Ascending aorta (tissue), 2 donors: ENCODE results near the gene SPON2. TPM values are rescaled to one million over a fixed set of nuclear protein-coding genes. Genes with fewer than 3 reads are reported as not detected.
A peak's percentile ranks its signal among the peaks of the same experiment; 100 is the strongest.

Experiments
- DNase-seq, 2 donors: peaks; one replicate each; pipeline ENCODE4 v3.0.0-alpha.2; 2019; ENCODE audit warnings: low spot score in 2 of 2
- H3K27ac ChIP-seq, 2 donors: fragments of 200-600 bp; sonication (generic); one replicate each; pipeline ENCODE4 v1.5.1; 2016 to 2017; ENCODE audit warnings: mild to moderate bottlenecking in 1 of 2
- H3K27me3 ChIP-seq: fragments of 200-600 bp; sonication (generic); one replicate; pipeline ENCODE4 v1.5.1; 2017
- H3K36me3 ChIP-seq, 2 donors: fragments of 200-600 bp; sonication (generic); one replicate each; pipeline ENCODE4 v1.5.1; 2016
- H3K4me1 ChIP-seq, 2 donors: fragments of 200-600 bp; sonication (generic); one replicate each; pipeline ENCODE4 v1.5.1; 2016 to 2017; ENCODE audit warnings: mild to moderate bottlenecking in 1 of 2
- H3K4me3 ChIP-seq, 2 donors: fragments of 200-600 bp; sonication (generic); one replicate each; pipeline ENCODE4 v1.5.1; 2016 to 2017; ENCODE audit warnings: mild to moderate bottlenecking in 1 of 2
- H3K9me3 ChIP-seq, 2 donors: fragments of 200-600 bp; sonication (generic); one replicate each; pipeline ENCODE4 v1.5.1; 2016
- CTCF ChIP-seq, 3 experiments: fragments of 200-600 bp in 2 of 3; fragments of 450-650 bp in 1 of 3; sonication (generic) in 2 of 3; IDR thresholded peaks; one replicate each; pipeline ENCODE4 v1.5.1; 2016 to 2019; ENCODE audit warnings: antibody characterized with exemption in 3 of 3, mild to moderate bottlenecking in 1 of 3, moderate library complexity in 1 of 3
- intact Hi-C: fragments of 100-400 bp; cut with DNase I; formaldehyde crosslinking; loops from one replicate; pipeline ENCODE4 v1.15.1; 2023
- total RNA-seq: library from RNA; depleted of rRNA; stranded (reverse); fragments of >200 nt; gene quantifications from one replicate; pipeline ENCODE4 v1.1.0, GENCODE V29; 2016

SPON2 gene
- 14.0 TPM for total RNA-seq

DNA sequence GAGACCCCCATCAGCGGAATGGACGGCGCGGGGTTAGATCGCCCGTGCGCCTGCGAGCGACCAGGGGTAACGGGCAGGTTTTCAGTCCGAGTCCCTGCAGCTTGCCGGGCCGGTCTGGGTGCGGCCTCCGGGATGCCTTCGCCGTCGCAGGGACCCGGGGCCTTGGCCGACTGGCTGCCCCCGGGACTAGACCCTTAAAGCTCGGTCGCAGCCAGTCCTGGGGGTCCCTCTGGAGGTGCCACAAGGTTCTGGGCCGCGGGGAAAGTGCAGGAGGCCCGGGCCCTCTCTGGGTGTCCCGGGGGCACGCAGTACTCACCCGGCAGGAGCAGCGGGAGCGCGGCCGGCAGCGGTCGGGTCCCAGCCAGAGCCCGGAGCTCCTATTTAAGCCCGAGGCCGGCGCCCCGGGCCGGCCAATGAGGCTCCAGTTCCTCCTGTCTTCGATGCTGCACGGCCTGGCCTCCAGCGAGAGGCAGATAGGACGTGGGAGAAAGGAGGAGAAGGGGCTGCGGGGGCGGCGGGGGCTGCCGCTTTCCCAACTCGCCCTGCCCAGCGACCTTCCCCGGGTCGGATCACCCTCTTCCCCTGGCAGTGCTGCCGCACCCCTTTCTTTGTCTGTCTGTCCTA, at the start of gene SPON2:
Gene SPON2 (minus strand): TSS at position 356 of the 624 bp plus-strand sequence.
- TF ChIP-seq CTCF (IDR thresholded peaks at IDR 0.05): no peak
- DNase-seq: no peak
- peaks cover 22% of the 10 kb centered on the region for H3K27me3 ChIP-seq
- H3K36me3 ChIP-seq: no peaks in the 10 kb centered on the region
- no peak within 1 kb of the TSS for H3K27ac ChIP-seq
- no peaks in the 10 kb centered on the region for H3K9me3 ChIP-seq
- intact Hi-C loops: no loop called here
- peak within 1 kb of the TSS; percentile 55 to 56 for H3K4me3 ChIP-seq
- H3K4me1 ChIP-seq: peaks cover 8 to 15% of the 10 kb centered on the region in 2 donors

DNA sequence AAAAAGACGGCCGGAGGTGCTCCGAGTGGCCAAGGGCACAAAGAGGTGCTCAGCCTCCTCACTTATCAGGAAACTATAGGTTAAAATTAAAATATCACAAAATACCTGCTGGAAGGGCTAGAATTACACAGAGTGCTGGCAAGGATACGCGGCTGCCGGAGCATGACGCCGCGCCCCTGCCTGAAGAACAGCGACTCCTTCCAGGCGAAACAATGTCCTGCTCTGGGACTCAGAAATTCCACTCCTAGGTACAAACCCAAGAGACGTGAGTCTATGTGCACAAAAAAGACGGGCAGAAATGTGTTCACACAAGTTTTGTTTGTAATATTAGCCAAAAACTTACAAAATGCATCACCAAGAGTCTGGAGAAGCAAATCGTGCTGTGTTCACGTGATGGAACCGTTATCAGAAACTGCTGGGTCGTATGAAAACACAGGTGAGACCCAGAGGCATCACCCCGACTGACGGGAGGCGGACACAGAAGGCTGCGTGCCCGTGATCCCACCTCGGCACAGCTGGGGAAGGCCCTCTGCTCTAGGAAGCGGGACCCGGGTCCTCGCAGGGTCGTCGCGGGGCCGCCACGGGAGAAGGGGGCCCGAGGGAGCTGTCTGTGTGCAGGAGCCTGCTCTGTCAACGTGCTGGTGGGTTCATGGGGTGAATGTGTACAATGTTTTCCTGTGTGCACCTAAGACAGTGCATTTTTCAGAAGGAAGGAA, 48.9 kb upstream of the SPON2 start:
- intact Hi-C loops: no loop called here
- H3K36me3 ChIP-seq: peaks cover 55 to 74% of the 10 kb centered on the region in 2 donors

GRCh38 chr4:1220566-1220965, 48.2 kb upstream of the SPON2 start:
- H3K36me3 ChIP-seq: peaks cover 55 to 74% of the 10 kb centered on the region in 2 donors

More for the DNA sequence above, 48.9 kb upstream of the SPON2 start:
- Histone ChIP-seq H3K27me3 (no peaks in the 10 kb centered on the region), H3K27ac (no peak overlapping the region), H3K4me3 (no peak overlapping the region), H3K9me3 (no peaks in the 10 kb centered on the region), H3K4me1 (no peaks in the 10 kb centered on the region)
- no peak for DNase-seq
- TF ChIP-seq CTCF (IDR thresholded peaks at IDR 0.05): no peak

DNA sequence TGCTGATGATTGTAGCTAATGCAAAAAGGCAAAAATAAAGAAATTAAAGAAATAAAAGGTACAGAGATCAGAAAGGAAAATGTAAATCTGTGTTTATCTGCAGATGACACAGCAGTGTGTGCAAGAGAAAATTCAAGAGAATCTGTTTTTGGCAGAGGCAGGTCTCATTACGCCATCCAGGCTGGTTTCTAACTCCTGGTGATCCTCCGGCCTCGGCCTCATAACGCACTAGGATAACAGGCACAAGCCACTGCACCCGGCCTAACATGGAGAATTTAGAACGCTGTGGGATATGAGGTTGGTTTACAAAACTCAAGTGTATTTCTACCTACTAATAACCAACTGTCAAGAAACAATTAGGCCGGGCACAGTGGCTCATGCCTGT, 47.2 kb upstream of the SPON2 start:
- Histone ChIP-seq H3K4me3 (no peak overlapping the region), H3K36me3 (peaks cover 56 to 74% of the 10 kb centered on the region in 2 donors), H3K27ac (no peak overlapping the region), H3K9me3 (no peaks in the 10 kb centered on the region), H3K27me3 (no peaks in the 10 kb centered on the region), H3K4me1 (no peaks in the 10 kb centered on the region)
- intact Hi-C loops: no loop called here
- no peak for DNase-seq
- TF ChIP-seq CTCF (IDR thresholded peaks at IDR 0.05): no peak

More at GRCh38 chr4:1220566-1220965, 48.2 kb upstream of the SPON2 start:
- H3K4me1 ChIP-seq: no peaks in the 10 kb centered on the region
- H3K4me3 ChIP-seq: no peak overlapping the region
- no peaks in the 10 kb centered on the region for H3K9me3 ChIP-seq
- DNase-seq: no peak
- H3K27me3 ChIP-seq: no peaks in the 10 kb centered on the region
- intact Hi-C loops: no loop called here
- no peak for TF ChIP-seq CTCF (IDR thresholded peaks at IDR 0.05)
- H3K27ac ChIP-seq: no peak overlapping the region

- no peak overlapping the region for H3K27ac ChIP-seq
- peaks cover 56 to 74% of the 10 kb centered on the region in 2 donors for H3K36me3 ChIP-seq
- intact Hi-C loops: no loop called here
- no peaks in the 10 kb centered on the region for H3K4me1 ChIP-seq
- H3K27me3 ChIP-seq: no peaks in the 10 kb centered on the region
- DNase-seq: no peak
- H3K9me3 ChIP-seq: no peaks in the 10 kb centered on the region
- H3K4me3 ChIP-seq: no peak overlapping the region
- no peak for TF ChIP-seq CTCF (IDR thresholded peaks at IDR 0.05)
Measured at GRCh38 chr4:1218634-1219565, 46.5 kb upstream of the SPON2 start.
